ENCODE measurements around the gene ORAI2.

Gene ORAI2

GRCh38 chr7:102415685-102416225 lies 17.6 kb upstream of the ORAI2 start:
- no peak for DNase-seq

- no peak for DNase-seq
Observed at GRCh38 chr7:102416406-102416805, 17.0 kb upstream of the ORAI2 start.

GRCh38 chr7:102417105-102417504 lies 16.3 kb upstream of the ORAI2 start:
- DNase-seq = no peak

GRCh38 chr7:102418592-102418991 lies 14.8 kb upstream of the ORAI2 start:
- DNase-seq = no peak

GRCh38 chr7:102421706-102422240 lies 11.6 kb upstream of the ORAI2 start:
- DNase-seq = no peak

GRCh38 chr7:102424129-102424551 lies 9.2 kb upstream of the ORAI2 start:
- DNase-seq = no peak

- DNase-seq = no peak
Observed at GRCh38 chr7:102424787-102425218, 8.6 kb upstream of the ORAI2 start.

GRCh38 chr7:102425639-102426267 lies 7.6 kb upstream of the ORAI2 start:
- no peak for DNase-seq

- DNase-seq = no peak
Observed at GRCh38 chr7:102426268-102427018, 6.9 kb upstream of the ORAI2 start.

GRCh38 chr7:102427019-102427405 lies 6.4 kb upstream of the ORAI2 start:
- no peak for DNase-seq

- DNase-seq = no peak
Observed at GRCh38 chr7:102429141-102429899, 4.1 kb upstream of the ORAI2 start.

- no peak for DNase-seq
Observed at GRCh38 chr7:102431617-102432298, 1.6 kb upstream of the ORAI2 start.

GRCh38 chr7:102432442-102433218 lies 745 bp upstream of the ORAI2 start:
- no peak for DNase-seq

GRCh38 chr7:102434039-102434486 lies 688 bp downstream of the ORAI2 start:
- no peak for DNase-seq

GRCh38 chr7:102436118-102436517 lies 2.7 kb downstream of the ORAI2 start:
- DNase-seq = no peak

GRCh38 chr7:102439963-102440795 lies 6.8 kb downstream of the ORAI2 start:
- peak; percentile 91 for DNase-seq

- no peak for DNase-seq
Observed at GRCh38 chr7:102444961-102445673, 11.7 kb downstream of the ORAI2 start.

GRCh38 chr7:102445674-102446071 lies 12.3 kb downstream of the ORAI2 start:
- DNase-seq = no peak

- no peak for DNase-seq
Observed at GRCh38 chr7:102446387-102447156, 13.2 kb downstream of the ORAI2 start.

Measured in fibroblast of skin of back (primary cell).